Suprapubic skin (tissue), 4 donors: ENCODE results near the gene KRT13.

Experiments used
- CTCF ChIP-seq, 2 donors: fragments of 200-600 bp in 1 of 2; fragments of 450-650 bp in 1 of 2; sonication (generic) in 1 of 2; IDR thresholded peaks; one replicate each; pipeline ENCODE4 v1.5.1; 2016 to 2019; ENCODE audit warnings: antibody characterized with exemption in 2 of 2, mild to moderate bottlenecking in 1 of 2, moderate library complexity in 1 of 2
- EP300 ChIP-seq: sonication (generic); formaldehyde crosslinking; IDR thresholded peaks from one replicate; pipeline ENCODE4 v1.6.1; 2017; ENCODE audit warnings: antibody characterized with exemption
- POLR2A ChIP-seq, 2 donors: fragments of 450-650 bp; IDR thresholded peaks; one replicate each; pipeline ENCODE4 v1.6.1; 2017; ENCODE audit warnings: antibody characterized with exemption in 2 of 2, mild to moderate bottlenecking in 2 of 2, moderate library complexity in 2 of 2
- POLR2AphosphoS5 ChIP-seq, 3 donors: sonication (generic); formaldehyde crosslinking; IDR thresholded peaks; one replicate each; pipeline ENCODE4 v1.6.1; 2017; ENCODE audit warnings: antibody characterized with exemption in 3 of 3

- no peak for TF ChIP-seq CTCF (IDR thresholded peaks at IDR 0.05)
- TF ChIP-seq POLR2A (IDR thresholded peaks at IDR 0.05), result no peak
- TF ChIP-seq POLR2AphosphoS5 (IDR thresholded peaks at IDR 0.05), result no peak
- TF ChIP-seq EP300, result no peak
Measured at GRCh38 chr17:41467561-41467960, 37.9 kb downstream of the KRT13 start.
